ENCODE data around the gene GK. TPM values are rescaled to one million over a fixed set of nuclear protein-coding genes. Genes with fewer than 3 reads are reported as not detected.
"Not testable (repeated sequence)": the region's sequence is repeated elsewhere in the genome, so short reads cannot be mapped to it uniquely, and the experiment has no call there.

GK gene
- total RNA-seq, 4 donors from 2014 or later = 2.5 to 16.9 (median 4.9) TPM

- intact Hi-C loops (cut with DNase I) = no loop called here
- DNase-seq (ENCODE audit: extremely low spot score) = no peak
- Histone ChIP-seq H3K4me3 (no peak overlapping the region), H3K36me3 (no peaks in the 10 kb centered on the region), H3K9me3 (no peaks in the 10 kb centered on the region), H3K27ac (replicated peaks in 1 of 4) (no peak overlapping the region), H3K4me1 (no peaks in the 10 kb centered on the region), H3K27me3 (no peaks in the 10 kb centered on the region)
- no peak for TF ChIP-seq CTCF (IDR thresholded peaks at IDR 0.05)
- TF ChIP-seq EP300 (IDR thresholded peaks at IDR 0.05) = no peak
- no peak for TF ChIP-seq POLR2A (IDR thresholded peaks at IDR 0.05; ENCODE audit: low read depth)
- WGBS = 86% methylated on average over 11 of the region's 11 CpGs
Measured at GRCh38 chrX:30748342-30748960, 95.2 kb downstream of the GK start.

- no peak overlapping the region for H3K27ac ChIP-seq (replicated peaks in 1 of 4)
- intact Hi-C loops (cut with DNase I) = no loop called here
- H3K36me3 ChIP-seq = no peaks in the 10 kb centered on the region
- DNase-seq (ENCODE audit: extremely low spot score) = no peak
- TF ChIP-seq POLR2AphosphoS5 (IDR thresholded peaks at IDR 0.05) (no peak), POLR2A (IDR thresholded peaks at IDR 0.05; ENCODE audit: low read depth) (no peak), CTCF (IDR thresholded peaks at IDR 0.05) (no peak), EP300 (IDR thresholded peaks at IDR 0.05) (no peak)
- no peaks in the 10 kb centered on the region for H3K9me3 ChIP-seq
- WGBS = 86% methylated on average over 3 of the region's 3 CpGs
- no peaks in the 10 kb centered on the region for H3K4me1 ChIP-seq
- H3K27me3 ChIP-seq = no peaks in the 10 kb centered on the region
- H3K4me3 ChIP-seq = no peak overlapping the region
Measured at GRCh38 chrX:30751497-30751896, 98.3 kb downstream of the GK start.

GRCh38 chrX:30762755-30763154, 109.5 kb downstream of the GK start:
- H3K9me3 ChIP-seq = peaks cover 0 to 13% (median 0%) of the 10 kb centered on the region in 4 donors
- no peak overlapping the region for H3K27ac ChIP-seq (replicated peaks in 1 of 4)
- H3K4me3 ChIP-seq = no peak overlapping the region
- 57% methylated on average over 3 of the region's 3 CpGs for WGBS
- intact Hi-C loops (cut with DNase I) = no loop called here
- DNase-seq (ENCODE audit: extremely low spot score) = no peak
- H3K27me3 ChIP-seq = no peaks in the 10 kb centered on the region
- TF ChIP-seq POLR2AphosphoS5 (IDR thresholded peaks at IDR 0.05) (no peak), EP300 (IDR thresholded peaks at IDR 0.05) (no peak), CTCF (IDR thresholded peaks at IDR 0.05) (no peak), POLR2A (IDR thresholded peaks at IDR 0.05; ENCODE audit: low read depth) (no peak)
- no peaks in the 10 kb centered on the region for H3K36me3 ChIP-seq
- H3K4me1 ChIP-seq = no peaks in the 10 kb centered on the region

GRCh38 chrX:30773764-30774163, 120.5 kb downstream of the GK start:
- H3K36me3 ChIP-seq; H3K27me3 ChIP-seq; H3K9me3 ChIP-seq; H3K4me3 ChIP-seq; intact Hi-C loops (cut with DNase I); DNase-seq (ENCODE audit: extremely low spot score); H3K27ac ChIP-seq (replicated peaks in 1 of 4); H3K4me1 ChIP-seq: not testable (repeated sequence)
- WGBS = 90% methylated on average over 7 of the region's 7 CpGs

- no peak for DNase-seq (ENCODE audit: extremely low spot score)
- TF ChIP-seq CTCF (IDR thresholded peaks at IDR 0.05) (no peak), POLR2A (IDR thresholded peaks at IDR 0.05; ENCODE audit: low read depth) (no peak), EP300 (IDR thresholded peaks at IDR 0.05) (no peak), POLR2AphosphoS5 (IDR thresholded peaks at IDR 0.05) (no peak)
- Histone ChIP-seq H3K9me3 (no peaks in the 10 kb centered on the region), H3K4me3 (no peak overlapping the region), H3K36me3 (no peaks in the 10 kb centered on the region), H3K4me1 (no peaks in the 10 kb centered on the region), H3K27me3 (no peaks in the 10 kb centered on the region), H3K27ac (replicated peaks in 1 of 4) (no peak overlapping the region)
- intact Hi-C loops (cut with DNase I) = no loop called here
Measured at GRCh38 chrX:30777575-30777974, 124.4 kb downstream of the GK start.

All from esophagus muscularis mucosa (tissue), 4 donors.